ENCODE results near the gene TM9SF1. TPM values are rescaled to one million over a fixed set of nuclear protein-coding genes. Genes with fewer than 3 reads are reported as not detected.
A peak's percentile ranks its signal among the peaks of the same experiment; 100 is the strongest.

TM9SF1 gene
- total and polyA plus RNA-seq, 2 of the 13 experiments (the other 11 are each of a cell fraction or from before 2014, with no cell fraction given), result 83.2 to 110 TPM

DNA sequence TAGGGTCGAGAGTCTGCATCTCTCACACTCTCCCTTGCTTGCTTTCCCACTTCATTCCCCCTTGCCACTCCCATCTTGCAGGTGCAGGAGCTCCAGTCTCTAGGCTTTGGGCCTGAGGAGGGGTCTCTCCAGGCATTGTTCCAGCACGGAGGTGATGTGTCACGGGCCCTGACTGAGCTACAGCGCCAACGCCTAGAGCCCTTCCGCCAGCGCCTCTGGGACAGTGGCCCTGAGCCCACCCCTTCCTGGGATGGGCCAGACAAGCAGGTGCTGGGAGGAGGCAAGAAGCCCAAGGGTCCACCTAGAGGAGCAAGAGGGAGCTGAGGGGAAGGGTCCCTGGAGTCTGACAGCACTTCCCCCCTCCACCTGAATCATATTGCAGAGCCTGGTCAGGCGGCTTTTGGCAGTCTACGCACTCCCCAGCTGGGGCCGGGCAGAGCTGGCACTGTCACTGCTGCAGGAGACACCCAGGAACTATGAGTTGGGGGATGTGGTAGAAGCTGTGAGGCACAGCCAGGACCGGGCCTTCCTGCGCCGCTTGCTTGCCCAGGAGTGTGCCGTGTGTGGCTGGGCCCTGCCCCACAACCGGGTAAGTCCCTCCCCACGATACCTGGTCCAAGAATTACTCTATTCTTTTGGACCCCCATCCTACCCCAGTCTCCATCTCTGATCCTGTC, 43.7 kb downstream of the TM9SF1 start (continued):
- TF ChIP-seq, protein P1, sequence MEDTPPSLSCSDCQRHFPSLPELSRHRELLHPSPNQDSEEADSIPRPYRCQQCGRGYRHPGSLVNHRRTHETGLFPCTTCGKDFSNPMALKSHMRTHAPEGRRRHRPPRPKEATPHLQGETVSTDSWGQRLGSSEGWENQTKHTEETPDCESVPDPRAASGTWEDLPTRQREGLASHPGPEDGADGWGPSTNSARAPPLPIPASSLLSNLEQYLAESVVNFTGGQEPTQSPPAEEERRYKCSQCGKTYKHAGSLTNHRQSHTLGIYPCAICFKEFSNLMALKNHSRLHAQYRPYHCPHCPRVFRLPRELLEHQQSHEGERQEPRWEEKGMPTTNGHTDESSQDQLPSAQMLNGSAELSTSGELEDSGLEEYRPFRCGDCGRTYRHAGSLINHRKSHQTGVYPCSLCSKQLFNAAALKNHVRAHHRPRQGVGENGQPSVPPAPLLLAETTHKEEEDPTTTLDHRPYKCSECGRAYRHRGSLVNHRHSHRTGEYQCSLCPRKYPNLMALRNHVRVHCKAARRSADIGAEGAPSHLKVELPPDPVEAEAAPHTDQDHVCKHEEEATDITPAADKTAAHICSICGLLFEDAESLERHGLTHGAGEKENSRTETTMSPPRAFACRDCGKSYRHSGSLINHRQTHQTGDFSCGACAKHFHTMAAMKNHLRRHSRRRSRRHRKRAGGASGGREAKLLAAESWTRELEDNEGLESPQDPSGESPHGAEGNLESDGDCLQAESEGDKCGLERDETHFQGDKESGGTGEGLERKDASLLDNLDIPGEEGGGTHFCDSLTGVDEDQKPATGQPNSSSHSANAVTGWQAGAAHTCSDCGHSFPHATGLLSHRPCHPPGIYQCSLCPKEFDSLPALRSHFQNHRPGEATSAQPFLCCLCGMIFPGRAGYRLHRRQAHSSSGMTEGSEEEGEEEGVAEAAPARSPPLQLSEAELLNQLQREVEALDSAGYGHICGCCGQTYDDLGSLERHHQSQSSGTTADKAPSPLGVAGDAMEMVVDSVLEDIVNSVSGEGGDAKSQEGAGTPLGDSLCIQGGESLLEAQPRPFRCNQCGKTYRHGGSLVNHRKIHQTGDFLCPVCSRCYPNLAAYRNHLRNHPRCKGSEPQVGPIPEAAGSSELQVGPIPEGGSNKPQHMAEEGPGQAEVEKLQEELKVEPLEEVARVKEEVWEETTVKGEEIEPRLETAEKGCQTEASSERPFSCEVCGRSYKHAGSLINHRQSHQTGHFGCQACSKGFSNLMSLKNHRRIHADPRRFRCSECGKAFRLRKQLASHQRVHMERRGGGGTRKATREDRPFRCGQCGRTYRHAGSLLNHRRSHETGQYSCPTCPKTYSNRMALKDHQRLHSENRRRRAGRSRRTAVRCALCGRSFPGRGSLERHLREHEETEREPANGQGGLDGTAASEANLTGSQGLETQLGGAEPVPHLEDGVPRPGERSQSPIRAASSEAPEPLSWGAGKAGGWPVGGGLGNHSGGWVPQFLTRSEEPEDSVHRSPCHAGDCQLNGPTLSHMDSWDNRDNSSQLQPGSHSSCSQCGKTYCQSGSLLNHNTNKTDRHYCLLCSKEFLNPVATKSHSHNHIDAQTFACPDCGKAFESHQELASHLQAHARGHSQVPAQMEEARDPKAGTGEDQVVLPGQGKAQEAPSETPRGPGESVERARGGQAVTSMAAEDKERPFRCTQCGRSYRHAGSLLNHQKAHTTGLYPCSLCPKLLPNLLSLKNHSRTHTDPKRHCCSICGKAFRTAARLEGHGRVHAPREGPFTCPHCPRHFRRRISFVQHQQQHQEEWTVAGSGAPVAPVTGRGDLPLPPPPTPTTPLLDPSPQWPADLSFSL (CRISPR knock-in tag; IDR thresholded peaks at IDR 0.05), result no peak
- TF ChIP-seq RBFOX2 (IDR thresholded peaks at IDR 0.05; ENCODE audit: low read depth, low read length) (peak; percentile 57), MTA1 (CRISPR knock-in tag; IDR thresholded peaks at IDR 0.05; ENCODE audit: borderline replicate concordance) (peak; percentile 49; the same call in 1 of the 2 replicates)

DNA sequence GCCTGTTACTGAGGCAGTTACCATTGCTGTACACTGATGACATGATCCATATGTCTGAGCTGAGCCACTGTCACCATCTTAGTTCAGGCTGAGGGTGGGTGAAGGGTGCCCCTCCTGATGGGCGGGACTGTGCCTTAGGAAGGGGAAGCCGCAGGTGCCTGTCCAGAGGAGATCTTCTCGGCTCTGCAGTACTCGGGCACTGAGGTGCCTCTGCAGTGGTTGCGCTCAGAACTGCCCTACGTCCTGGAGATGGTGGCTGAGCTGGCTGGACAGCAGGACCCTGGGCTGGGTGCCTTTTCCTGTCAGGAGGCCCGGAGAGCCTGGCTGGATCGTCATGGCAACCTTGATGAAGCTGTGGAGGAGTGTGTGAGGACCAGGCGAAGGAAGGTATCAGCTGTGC, 44.2 kb downstream of the TM9SF1 start:
- no peaks in the 10 kb centered on the region for H3K9me3 ChIP-seq (ENCODE audit: low read length)
- H3K4me2 ChIP-seq (ENCODE audit: low read depth, low read length), result no peak overlapping the region
- intact Hi-C loops (cut with micrococcal nuclease; ENCODE audit: unreplicated experiment), result no loop called here
- no peak overlapping the region for H2AFZ ChIP-seq (ENCODE audit: low read length)
- H4K20me1 ChIP-seq (ENCODE audit: insufficient read depth, low read length), result peaks cover 7% of the 10 kb centered on the region
- peaks cover 24% of the 10 kb centered on the region for H3K79me2 ChIP-seq (ENCODE audit: insufficient read depth, low read length)
- H3K9ac ChIP-seq (ENCODE audit: insufficient read depth, low read depth, low read length), result no peak overlapping the region
- no peak overlapping the region for H3K27ac ChIP-seq (ENCODE audit: extremely low read length, insufficient read depth, low read length)
- 95% methylated on average over 9 of the region's 9 CpGs for WGBS (ENCODE audit: low lambda C conversion rate)
- peaks cover 21% of the 10 kb centered on the region for H3K4me1 ChIP-seq (ENCODE audit: insufficient read depth, low read length)
- BruUV-seq (replicated peaks), result no TSS peak
- DNase-seq (ENCODE audit: low spot score), result no peak
- no peak for FAIRE-seq
- H3K27me3 ChIP-seq (ENCODE audit: control insufficient read depth in 1 of 2, insufficient read depth in 2 of 2, low read length in 2 of 2), result peaks cover 0 to 3% of the 10 kb centered on the region in 2 experiments; a peak in 1 of 5 replicates
- in situ Hi-C loops (cut with HindIII; ENCODE audit: extremely low pct_ligation_motif_present, low pct_unique_long_range_greater_than_20kb), result no loop called here
- POLR2A ChIA-PET, result interaction anchor here (1.3 to 11.8 kb wide), 5 partner anchors 8 to 37 kb away, joined by 3 to 233 read pairs (median 22); partner anchors contain the start of genes DCAF11, EMC9, IRF9 and NRL
- CTCF ChIA-PET (ENCODE audit: low intra/inter-chr PET ratio, low total read pairs), result no interaction called here
- no peak overlapping the region for H3K4me3 ChIP-seq (replicated peaks in 1 of 3; ENCODE audit: insufficient read depth in 1 of 3, low read depth in 2 of 3, low read length in 3 of 3)
- ATAC-seq, result no peak
- peaks cover 45 to 53% of the 10 kb centered on the region in 2 experiments for H3K36me3 ChIP-seq (replicated peaks in 1 of 2; ENCODE audit: control insufficient read depth in 1 of 2, insufficient read depth in 2 of 2, low read length in 2 of 2)
- TF ChIP-seq PBX2 (CRISPR knock-in tag; IDR thresholded peaks at IDR 0.05) (no peak), ZFYVE20 (CRISPR knock-in tag; IDR thresholded peaks at IDR 0.05; ENCODE audit: borderline replicate concordance, low read depth) (no peak), SCMH1 (CRISPR knock-in tag; IDR thresholded peaks at IDR 0.05; ENCODE audit: borderline replicate concordance) (no peak), MAFF (IDR thresholded peaks at IDR 0.05; ENCODE audit: low read depth, low read length) (no peak), ARNTL (CRISPR knock-in tag; IDR thresholded peaks at IDR 0.05) (no peak), ADNP (CRISPR knock-in tag; IDR thresholded peaks at IDR 0.05) (no peak), ZZZ3 (CRISPR knock-in tag; IDR thresholded peaks at IDR 0.05; ENCODE audit: borderline replicate concordance) (no peak), ZFY (CRISPR knock-in tag; IDR thresholded peaks at IDR 0.05) (no peak), SIX1 (CRISPR knock-in tag; IDR thresholded peaks at IDR 0.05; ENCODE audit: borderline replicate concordance) (no peak)
- TF ChIP-seq, protein P2, sequence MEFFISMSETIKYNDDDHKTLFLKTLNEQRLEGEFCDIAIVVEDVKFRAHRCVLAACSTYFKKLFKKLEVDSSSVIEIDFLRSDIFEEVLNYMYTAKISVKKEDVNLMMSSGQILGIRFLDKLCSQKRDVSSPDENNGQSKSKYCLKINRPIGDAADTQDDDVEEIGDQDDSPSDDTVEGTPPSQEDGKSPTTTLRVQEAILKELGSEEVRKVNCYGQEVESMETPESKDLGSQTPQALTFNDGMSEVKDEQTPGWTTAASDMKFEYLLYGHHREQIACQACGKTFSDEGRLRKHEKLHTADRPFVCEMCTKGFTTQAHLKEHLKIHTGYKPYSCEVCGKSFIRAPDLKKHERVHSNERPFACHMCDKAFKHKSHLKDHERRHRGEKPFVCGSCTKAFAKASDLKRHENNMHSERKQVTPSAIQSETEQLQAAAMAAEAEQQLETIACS (CRISPR knock-in tag; IDR thresholded peaks at IDR 0.05), result no peak
